ENCODE measurements around the gene FGF5.
"Not testable (repeated sequence)": the region's sequence is repeated elsewhere in the genome, so short reads cannot be mapped to it uniquely, and the experiment has no call there.

Gene FGF5

DNA sequence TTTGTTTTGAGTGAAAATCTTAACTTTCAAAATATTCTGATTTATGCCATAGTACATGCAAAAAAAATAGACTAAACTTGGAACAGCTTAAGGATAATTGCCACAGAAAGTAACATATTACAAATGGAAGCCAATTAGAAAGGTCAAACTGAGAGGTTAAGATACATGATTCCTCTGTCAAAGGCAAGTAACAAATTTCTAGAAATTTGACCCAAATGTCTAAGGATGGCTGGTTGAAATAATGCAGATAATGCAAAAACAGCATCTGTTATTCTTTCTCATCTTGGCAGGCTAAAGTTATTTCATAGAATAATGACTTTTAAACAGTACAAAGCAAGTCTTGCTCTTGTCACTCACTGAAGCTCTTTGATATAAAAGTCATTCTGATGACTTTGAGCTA lies 10.5 kb downstream of the FGF5 start:
- peaks cover 6% of the 10 kb centered on the region for H3K27me3 ChIP-seq (ENCODE audit: insufficient read depth, poor library complexity, severe bottlenecking)
- H3K4me3 ChIP-seq (replicated peaks; ENCODE audit: insufficient read depth, low read length): no peak overlapping the region
- no peak overlapping the region for H3K27ac ChIP-seq (replicated peaks)
- TF ChIP-seq SPI1 (IDR thresholded peaks at IDR 0.05; ENCODE audit: borderline replicate concordance, low read depth): no peak
- TF ChIP-seq, protein P1, sequence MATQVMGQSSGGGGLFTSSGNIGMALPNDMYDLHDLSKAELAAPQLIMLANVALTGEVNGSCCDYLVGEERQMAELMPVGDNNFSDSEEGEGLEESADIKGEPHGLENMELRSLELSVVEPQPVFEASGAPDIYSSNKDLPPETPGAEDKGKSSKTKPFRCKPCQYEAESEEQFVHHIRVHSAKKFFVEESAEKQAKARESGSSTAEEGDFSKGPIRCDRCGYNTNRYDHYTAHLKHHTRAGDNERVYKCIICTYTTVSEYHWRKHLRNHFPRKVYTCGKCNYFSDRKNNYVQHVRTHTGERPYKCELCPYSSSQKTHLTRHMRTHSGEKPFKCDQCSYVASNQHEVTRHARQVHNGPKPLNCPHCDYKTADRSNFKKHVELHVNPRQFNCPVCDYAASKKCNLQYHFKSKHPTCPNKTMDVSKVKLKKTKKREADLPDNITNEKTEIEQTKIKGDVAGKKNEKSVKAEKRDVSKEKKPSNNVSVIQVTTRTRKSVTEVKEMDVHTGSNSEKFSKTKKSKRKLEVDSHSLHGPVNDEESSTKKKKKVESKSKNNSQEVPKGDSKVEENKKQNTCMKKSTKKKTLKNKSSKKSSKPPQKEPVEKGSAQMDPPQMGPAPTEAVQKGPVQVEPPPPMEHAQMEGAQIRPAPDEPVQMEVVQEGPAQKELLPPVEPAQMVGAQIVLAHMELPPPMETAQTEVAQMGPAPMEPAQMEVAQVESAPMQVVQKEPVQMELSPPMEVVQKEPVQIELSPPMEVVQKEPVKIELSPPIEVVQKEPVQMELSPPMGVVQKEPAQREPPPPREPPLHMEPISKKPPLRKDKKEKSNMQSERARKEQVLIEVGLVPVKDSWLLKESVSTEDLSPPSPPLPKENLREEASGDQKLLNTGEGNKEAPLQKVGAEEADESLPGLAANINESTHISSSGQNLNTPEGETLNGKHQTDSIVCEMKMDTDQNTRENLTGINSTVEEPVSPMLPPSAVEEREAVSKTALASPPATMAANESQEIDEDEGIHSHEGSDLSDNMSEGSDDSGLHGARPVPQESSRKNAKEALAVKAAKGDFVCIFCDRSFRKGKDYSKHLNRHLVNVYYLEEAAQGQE (IDR thresholded peaks at IDR 0.05; ENCODE audit: insufficient replicate concordance, low read depth): no peak
- TF ChIP-seq, protein P2, sequence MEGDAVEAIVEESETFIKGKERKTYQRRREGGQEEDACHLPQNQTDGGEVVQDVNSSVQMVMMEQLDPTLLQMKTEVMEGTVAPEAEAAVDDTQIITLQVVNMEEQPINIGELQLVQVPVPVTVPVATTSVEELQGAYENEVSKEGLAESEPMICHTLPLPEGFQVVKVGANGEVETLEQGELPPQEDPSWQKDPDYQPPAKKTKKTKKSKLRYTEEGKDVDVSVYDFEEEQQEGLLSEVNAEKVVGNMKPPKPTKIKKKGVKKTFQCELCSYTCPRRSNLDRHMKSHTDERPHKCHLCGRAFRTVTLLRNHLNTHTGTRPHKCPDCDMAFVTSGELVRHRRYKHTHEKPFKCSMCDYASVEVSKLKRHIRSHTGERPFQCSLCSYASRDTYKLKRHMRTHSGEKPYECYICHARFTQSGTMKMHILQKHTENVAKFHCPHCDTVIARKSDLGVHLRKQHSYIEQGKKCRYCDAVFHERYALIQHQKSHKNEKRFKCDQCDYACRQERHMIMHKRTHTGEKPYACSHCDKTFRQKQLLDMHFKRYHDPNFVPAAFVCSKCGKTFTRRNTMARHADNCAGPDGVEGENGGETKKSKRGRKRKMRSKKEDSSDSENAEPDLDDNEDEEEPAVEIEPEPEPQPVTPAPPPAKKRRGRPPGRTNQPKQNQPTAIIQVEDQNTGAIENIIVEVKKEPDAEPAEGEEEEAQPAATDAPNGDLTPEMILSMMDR (IDR thresholded peaks at IDR 0.05; ENCODE audit: insufficient read depth, low read length): no peak
- no peak for TF ChIP-seq POLR2AphosphoS5 (IDR thresholded peaks at IDR 0.05; ENCODE audit: low read depth)
- TF ChIP-seq GABPA (IDR thresholded peaks at IDR 0.05; ENCODE audit: low read depth): no peak
- DNase-seq (ENCODE audit: low read depth in 1 of 2, low spot score in 1 of 2): no peak

DNA sequence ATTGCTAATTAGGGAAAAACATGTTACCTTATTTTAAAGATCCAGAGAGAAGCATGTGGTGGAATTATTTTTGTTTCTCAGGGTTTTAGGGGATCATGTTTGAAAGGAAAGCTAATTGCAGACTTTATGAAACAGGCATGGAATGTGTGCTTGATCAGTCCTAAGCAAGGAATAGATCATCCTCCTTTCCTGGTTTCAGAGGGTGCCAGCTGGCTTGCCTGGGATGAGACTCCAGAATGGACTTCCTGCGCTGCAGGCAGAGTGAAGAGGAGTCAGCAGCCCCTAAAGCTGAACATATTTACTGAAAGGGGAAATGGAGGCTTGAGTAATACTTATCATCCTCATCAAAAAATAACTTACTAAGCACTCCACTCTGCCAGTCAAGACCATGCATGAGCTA lies 13.3 kb downstream of the FGF5 start:
- no peak overlapping the region for H3K27ac ChIP-seq (replicated peaks)
- no peak for DNase-seq (ENCODE audit: low read depth in 1 of 2, low spot score in 1 of 2)
- TF ChIP-seq GABPA (IDR thresholded peaks at IDR 0.05; ENCODE audit: low read depth) (no peak), POLR2AphosphoS5 (IDR thresholded peaks at IDR 0.05; ENCODE audit: low read depth) (no peak), SPI1 (IDR thresholded peaks at IDR 0.05; ENCODE audit: borderline replicate concordance, low read depth) (no peak)
- TF ChIP-seq, protein P2 (IDR thresholded peaks at IDR 0.05; ENCODE audit: insufficient read depth, low read length): no peak
- TF ChIP-seq, protein P1 (IDR thresholded peaks at IDR 0.05; ENCODE audit: insufficient replicate concordance, low read depth): no peak

DNA sequence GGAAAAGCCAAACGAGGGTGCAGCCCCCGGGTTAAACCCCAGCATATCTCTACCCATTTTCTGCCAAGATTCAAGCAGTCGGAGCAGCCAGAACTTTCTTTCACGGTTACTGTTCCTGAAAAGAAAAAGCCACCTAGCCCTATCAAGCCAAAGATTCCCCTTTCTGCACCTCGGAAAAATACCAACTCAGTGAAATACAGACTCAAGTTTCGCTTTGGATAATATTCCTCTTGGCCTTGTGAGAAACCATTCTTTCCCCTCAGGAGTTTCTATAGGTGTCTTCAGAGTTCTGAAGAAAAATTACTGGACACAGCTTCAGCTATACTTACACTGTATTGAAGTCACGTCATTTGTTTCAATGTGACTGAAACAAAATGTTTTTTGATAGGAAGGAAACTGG lies 20.0 kb downstream of the FGF5 start:
- no peak overlapping the region for H3K27ac ChIP-seq (replicated peaks)
- TF ChIP-seq, protein P1 (IDR thresholded peaks at IDR 0.05; ENCODE audit: insufficient replicate concordance, low read depth): no peak
- no peak for TF ChIP-seq POLR2AphosphoS5 (IDR thresholded peaks at IDR 0.05; ENCODE audit: low read depth)
- TF ChIP-seq SPI1 (IDR thresholded peaks at IDR 0.05; ENCODE audit: borderline replicate concordance, low read depth): no peak
- no peak for TF ChIP-seq GABPA (IDR thresholded peaks at IDR 0.05; ENCODE audit: low read depth)
- TF ChIP-seq, protein P2 (IDR thresholded peaks at IDR 0.05; ENCODE audit: insufficient read depth, low read length): no peak
- no peak for DNase-seq (ENCODE audit: low read depth in 1 of 2, low spot score in 1 of 2)
- peaks cover 2% of the 10 kb centered on the region for H3K27me3 ChIP-seq (ENCODE audit: insufficient read depth, poor library complexity, severe bottlenecking)
- H3K4me3 ChIP-seq (replicated peaks; ENCODE audit: insufficient read depth, low read length): no peak overlapping the region

More for the DNA sequence above, 13.3 kb downstream of the FGF5 start:
- Histone ChIP-seq H3K27me3 (ENCODE audit: insufficient read depth, poor library complexity, severe bottlenecking) (peaks cover 6% of the 10 kb centered on the region), H3K4me3 (replicated peaks; ENCODE audit: insufficient read depth, low read length) (no peak overlapping the region)

DNA sequence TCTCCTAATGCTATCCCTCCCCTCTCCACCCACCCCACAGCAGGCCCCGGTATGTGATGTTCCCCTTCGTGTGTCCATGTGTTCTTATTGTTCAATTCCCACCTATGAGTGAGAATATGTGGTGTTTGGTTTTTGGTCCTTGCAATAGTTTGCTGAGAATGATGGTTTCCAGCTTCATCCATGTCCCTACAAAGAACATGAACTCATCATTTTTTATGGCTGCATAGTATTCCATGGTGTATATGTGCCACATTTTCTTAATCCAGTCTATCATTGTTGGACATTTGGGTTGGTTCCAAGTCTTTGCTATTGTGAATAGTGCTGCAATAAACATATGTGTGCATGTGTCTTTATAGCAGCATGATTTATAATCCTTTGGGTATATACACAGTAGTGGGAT lies 24.2 kb downstream of the FGF5 start:
- not testable (repeated sequence) for H3K27me3 ChIP-seq (ENCODE audit: insufficient read depth, poor library complexity, severe bottlenecking); H3K27ac ChIP-seq (replicated peaks); H3K4me3 ChIP-seq (replicated peaks; ENCODE audit: insufficient read depth, low read length); DNase-seq (ENCODE audit: low read depth in 1 of 2, low spot score in 1 of 2)
